Activated CD8-positive, alpha-beta memory T cell treated with anti-CD3 and anti-CD28 coated beads, Interleukin-2, amount 50 U/mL, for 1 hour (primary cell): ENCODE measurements around the gene RTN4R.
"Not testable (repeated sequence)": the region's sequence is repeated elsewhere in the genome, so short reads cannot be mapped to it uniquely, and the experiment has no call there.

Experiments
- DNase-seq: peaks from one replicate; pipeline ENCODE4 v3.0.0-alpha.2; 2020; ENCODE audit errors: extremely low read depth

RTN4R gene

GRCh38 chr22:20268279-20269012 is at the start of gene RTN4R:
RTN4R (minus strand) TSS chr22:20268318; CDS start chr22:20268092, 226 bp downstream.
- DNase-seq = no peak

- not testable (repeated sequence) for DNase-seq
These were observed 49.4 kb upstream of the RTN4R start for GRCh38 chr22:20317402-20318042.

- DNase-seq = no peak
These were observed 48.8 kb upstream of the RTN4R start for GRCh38 chr22:20316844-20317401.

GRCh38 chr22:20316217-20316843 is 48.2 kb upstream of the RTN4R start:
- DNase-seq = no peak

GRCh38 chr22:20315337-20316216 is 47.5 kb upstream of the RTN4R start:
- no peak for DNase-seq

GRCh38 chr22:20314741-20315336 is 46.7 kb upstream of the RTN4R start:
- not testable (repeated sequence) for DNase-seq

GRCh38 chr22:20314206-20314605 is 46.1 kb upstream of the RTN4R start:
- DNase-seq = not testable (repeated sequence)

GRCh38 chr22:20313306-20314077 is 45.4 kb upstream of the RTN4R start:
- DNase-seq = not testable (repeated sequence)

GRCh38 chr22:20312396-20313191 is 44.5 kb upstream of the RTN4R start:
- DNase-seq = no peak

- DNase-seq = not testable (repeated sequence)
These were observed 43.3 kb upstream of the RTN4R start for GRCh38 chr22:20311249-20312062.

- DNase-seq = not testable (repeated sequence)
These were observed 42.7 kb upstream of the RTN4R start for GRCh38 chr22:20310773-20311172.

GRCh38 chr22:20310180-20310579 is 42.1 kb upstream of the RTN4R start:
- DNase-seq = not testable (repeated sequence)

- DNase-seq = not testable (repeated sequence)
These were observed 40.9 kb upstream of the RTN4R start for GRCh38 chr22:20308806-20309650.

GRCh38 chr22:20307448-20308447 is 39.6 kb upstream of the RTN4R start:
- not testable (repeated sequence) for DNase-seq

- DNase-seq = not testable (repeated sequence)
These were observed 38.7 kb upstream of the RTN4R start for GRCh38 chr22:20306646-20307447.
